IPS-20b (cell line): ENCODE measurements around the gene FBXW8.

Experiments used
- H3K27ac ChIP-seq: one replicate; pipeline ENCODE4 v1.5.1; 2013; ENCODE audit warnings: low read length
- H3K27me3 ChIP-seq: 2 replicates; pipeline ENCODE4 v1.6.1; 2013; ENCODE audit warnings: mild to moderate bottlenecking, low read length, inconsistent platforms; ENCODE audit not compliant: insufficient read depth
- H3K36me3 ChIP-seq: 2 replicates; pipeline ENCODE4 v1.6.1; 2013; ENCODE audit warnings: low read depth, mild to moderate bottlenecking, inconsistent platforms, low read length, moderate library complexity; ENCODE audit not compliant: insufficient read depth
- H3K4me1 ChIP-seq: 2 replicates; pipeline ENCODE4 v1.6.1; 2013; ENCODE audit warnings: mild to moderate bottlenecking, control low read depth, inconsistent platforms, low read length, moderate library complexity; ENCODE audit not compliant: insufficient read depth
- H3K4me3 ChIP-seq: 2 replicates; pipeline ENCODE4 v1.5.1; 2013; ENCODE audit warnings: mild to moderate bottlenecking, low read length, inconsistent platforms
- H3K9ac ChIP-seq: 2 replicates; pipeline ENCODE4 v1.6.1; 2013; ENCODE audit warnings: low read depth, mild to moderate bottlenecking, inconsistent platforms, low read length, moderate library complexity
- H3K9me3 ChIP-seq: 2 replicates; pipeline ENCODE4 v1.6.1; 2013; ENCODE audit warnings: mild to moderate bottlenecking, low read depth, low read length, inconsistent platforms; ENCODE audit not compliant: insufficient read depth

FBXW8 gene

GRCh38 chr12:116887897-116888296, 22.9 kb upstream of the FBXW8 start:
- H3K36me3 ChIP-seq: no peaks in the 10 kb centered on the region
- H3K9me3 ChIP-seq: no peaks in the 10 kb centered on the region
- H3K9ac ChIP-seq: no peak overlapping the region
- H3K27ac ChIP-seq: no peak overlapping the region
- no peaks in the 10 kb centered on the region for H3K4me1 ChIP-seq
- H3K4me3 ChIP-seq: no peak overlapping the region
- peaks cover 28% of the 10 kb centered on the region for H3K27me3 ChIP-seq

- H3K36me3 ChIP-seq: no peaks in the 10 kb centered on the region
- H3K4me1 ChIP-seq: no peaks in the 10 kb centered on the region
- no peak overlapping the region for H3K9ac ChIP-seq
- peaks cover 4% of the 10 kb centered on the region; the same call in 1 of the 2 replicates for H3K27me3 ChIP-seq
- H3K9me3 ChIP-seq: no peaks in the 10 kb centered on the region
- no peak overlapping the region for H3K4me3 ChIP-seq
- H3K27ac ChIP-seq: no peak overlapping the region
Measured at GRCh38 chr12:116890330-116890729, 20.4 kb upstream of the FBXW8 start.

GRCh38 chr12:116891019-116891418, 19.7 kb upstream of the FBXW8 start:
- Histone ChIP-seq H3K4me3 (no peak overlapping the region), H3K4me1 (no peaks in the 10 kb centered on the region)

GRCh38 chr12:116892349-116893140, 18.2 kb upstream of the FBXW8 start:
- Histone ChIP-seq H3K36me3 (no peaks in the 10 kb centered on the region), H3K9me3 (no peaks in the 10 kb centered on the region), H3K4me1 (no peaks in the 10 kb centered on the region), H3K4me3 (no peak overlapping the region), H3K27me3 (0 out of 2 replicates have a peak, but pooled peaks cover 3% of the 10 kb centered on the region), H3K27ac (no peak overlapping the region), H3K9ac (no peak overlapping the region)

More at GRCh38 chr12:116891019-116891418, 19.7 kb upstream of the FBXW8 start:
- H3K9me3 ChIP-seq: no peaks in the 10 kb centered on the region
- no peak overlapping the region for H3K27ac ChIP-seq
- H3K27me3 ChIP-seq: no peaks in the 10 kb centered on the region; the same call in 1 of the 2 replicates
- H3K36me3 ChIP-seq: no peaks in the 10 kb centered on the region
- no peak overlapping the region for H3K9ac ChIP-seq

GRCh38 chr12:116894913-116895312, 15.8 kb upstream of the FBXW8 start:
- Histone ChIP-seq H3K36me3 (no peaks in the 10 kb centered on the region), H3K27me3 (peaks cover 15% of the 10 kb centered on the region; the same call in 1 of the 2 replicates), H3K9ac (no peak overlapping the region), H3K4me1 (no peaks in the 10 kb centered on the region), H3K9me3 (no peaks in the 10 kb centered on the region), H3K27ac (no peak overlapping the region), H3K4me3 (no peak overlapping the region)

GRCh38 chr12:116896411-116896924, 14.3 kb upstream of the FBXW8 start:
- Histone ChIP-seq H3K27me3 (peaks cover 15% of the 10 kb centered on the region; the same call in 1 of the 2 replicates), H3K36me3 (no peaks in the 10 kb centered on the region), H3K9me3 (no peaks in the 10 kb centered on the region), H3K4me3 (no peak overlapping the region), H3K4me1 (no peaks in the 10 kb centered on the region), H3K27ac (no peak overlapping the region), H3K9ac (no peak overlapping the region)

GRCh38 chr12:116897476-116897875, 13.3 kb upstream of the FBXW8 start:
- Histone ChIP-seq H3K4me3 (no peak overlapping the region), H3K9ac (no peak overlapping the region), H3K27ac (no peak overlapping the region), H3K9me3 (no peaks in the 10 kb centered on the region), H3K27me3 (peaks cover 15% of the 10 kb centered on the region; the same call in 1 of the 2 replicates), H3K4me1 (no peaks in the 10 kb centered on the region), H3K36me3 (no peaks in the 10 kb centered on the region)

- no peak overlapping the region for H3K9ac ChIP-seq
- H3K27me3 ChIP-seq: peaks cover 15% of the 10 kb centered on the region; the same call in 1 of the 2 replicates
- H3K36me3 ChIP-seq: no peaks in the 10 kb centered on the region
- no peaks in the 10 kb centered on the region for H3K4me1 ChIP-seq
- H3K4me3 ChIP-seq: no peak overlapping the region
- H3K9me3 ChIP-seq: no peaks in the 10 kb centered on the region
- no peak overlapping the region for H3K27ac ChIP-seq
Measured at GRCh38 chr12:116898669-116899068, 12.1 kb upstream of the FBXW8 start.

- Histone ChIP-seq H3K4me3 (no peak overlapping the region), H3K27me3 (peaks cover 15% of the 10 kb centered on the region; the same call in 1 of the 2 replicates), H3K9ac (no peak overlapping the region), H3K36me3 (no peaks in the 10 kb centered on the region), H3K9me3 (no peaks in the 10 kb centered on the region), H3K27ac (no peak overlapping the region), H3K4me1 (no peaks in the 10 kb centered on the region; the same call in 1 of the 2 replicates)
Measured at GRCh38 chr12:116901612-116902011, 9.1 kb upstream of the FBXW8 start.

GRCh38 chr12:116903818-116904217, 6.9 kb upstream of the FBXW8 start:
- Histone ChIP-seq H3K9me3 (no peaks in the 10 kb centered on the region), H3K36me3 (no peaks in the 10 kb centered on the region), H3K4me1 (no peaks in the 10 kb centered on the region; the same call in 1 of the 2 replicates), H3K27ac (no peak overlapping the region), H3K27me3 (peaks cover 10% of the 10 kb centered on the region; the same call in 1 of the 2 replicates), H3K9ac (no peak overlapping the region), H3K4me3 (no peak overlapping the region)

GRCh38 chr12:116906285-116906684, 4.5 kb upstream of the FBXW8 start:
- peaks cover 7% of the 10 kb centered on the region; the same call in 1 of the 2 replicates for H3K27me3 ChIP-seq
- no peaks in the 10 kb centered on the region for H3K36me3 ChIP-seq
- H3K4me1 ChIP-seq: no peaks in the 10 kb centered on the region; the same call in 1 of the 2 replicates
- H3K9me3 ChIP-seq: no peaks in the 10 kb centered on the region
- no peak overlapping the region for H3K4me3 ChIP-seq
- no peak overlapping the region for H3K27ac ChIP-seq
- H3K9ac ChIP-seq: no peak overlapping the region

GRCh38 chr12:116910280-116910644, 488 bp upstream of the FBXW8 start:
- Histone ChIP-seq H3K36me3 (peaks cover 5% of the 10 kb centered on the region; the same call in 1 of the 2 replicates), H3K9me3 (no peaks in the 10 kb centered on the region), H3K4me3 (peak overlapping the region; percentile 80), H3K27me3 (peaks cover 7% of the 10 kb centered on the region; the same call in 1 of the 2 replicates), H3K9ac (peak overlapping the region; percentile 71; the same call in 1 of the 2 replicates), H3K27ac (no peak overlapping the region), H3K4me1 (no peaks in the 10 kb centered on the region; the same call in 1 of the 2 replicates)
